Left lobe of liver (tissue), 2 donors: ENCODE measurements around the gene ZNF786. TPM values are rescaled to one million over a fixed set of nuclear protein-coding genes. Genes with fewer than 3 reads are reported as not detected.
"Not testable (repeated sequence)": the region's sequence is repeated elsewhere in the genome, so short reads cannot be mapped to it uniquely, and the experiment has no call there.

Experiments used
- ATAC-seq: fragments of 200-7000 bp; cut with Tn5 transposase; one replicate; pipeline ENCODE4 v1.9.1; 2020; ENCODE audit warnings: mild to moderate bottlenecking, moderate library complexity
- DNase-seq: peaks from one replicate; pipeline ENCODE4 v3.0.0-alpha.2; 2020; ENCODE audit warnings: low spot score
- total RNA-seq: library from RNA; stranded (reverse); gene quantifications from one replicate; pipeline ENCODE4 v1.2.1, GENCODE V29; 2021
- donor health status: DM: no; HTN: no; CAD: no; lungs with moderate emphysema.
- donor health status: DM: no; HTN: yes; CAD: no.

ZNF786 gene
- 3.6 TPM for total RNA-seq

- ATAC-seq (peak; percentile 94), DNase-seq (peak; percentile 89)
These were observed at the start of gene ZNF786 for GRCh38 chr7:149090397-149091195. TSS of gene ZNF786 (minus strand) at chr7:149090718. CDS start at chr7:149090640, 78 bp downstream.

- no peak for ATAC-seq
- no peak for DNase-seq
These were observed 45.6 kb upstream of the ZNF786 start for GRCh38 chr7:149136118-149136517.

GRCh38 chr7:149133028-149133710 lies 42.7 kb upstream of the ZNF786 start:
- DNase-seq (no peak), ATAC-seq (no peak)

- ATAC-seq (no peak), DNase-seq (no peak)
These were observed 40.2 kb upstream of the ZNF786 start for GRCh38 chr7:149130572-149131198.

- peak; percentile 60 for DNase-seq
- peak; percentile 52 for ATAC-seq
These were observed 36.2 kb upstream of the ZNF786 start for GRCh38 chr7:149126662-149127266.

GRCh38 chr7:149125863-149126661 lies 35.5 kb upstream of the ZNF786 start, which contains the start of gene ZNF425:
TSS of gene ZNF425 (minus strand) at chr7:149126324. CDS start at chr7:149126213, 111 bp downstream.
- DNase-seq (peak; percentile 96), ATAC-seq (peak; percentile 94)

GRCh38 chr7:149125189-149125862 lies 34.8 kb upstream of the ZNF786 start:
- DNase-seq, result no peak

GRCh38 chr7:149109969-149110368 lies 19.5 kb upstream of the ZNF786 start:
- ATAC-seq, result no peak
- DNase-seq, result no peak

More at GRCh38 chr7:149125189-149125862, 34.8 kb upstream of the ZNF786 start:
- no peak for ATAC-seq

- ATAC-seq (no peak), DNase-seq (no peak)
These were observed 14.2 kb upstream of the ZNF786 start for GRCh38 chr7:149104749-149105148.

- no peak for ATAC-seq
- DNase-seq, result no peak
These were observed 13.7 kb upstream of the ZNF786 start for GRCh38 chr7:149104214-149104613.

GRCh38 chr7:149103424-149103823 lies 12.9 kb upstream of the ZNF786 start:
- DNase-seq, result no peak
- no peak for ATAC-seq

GRCh38 chr7:149102666-149103065 lies 12.1 kb upstream of the ZNF786 start:
- DNase-seq (no peak), ATAC-seq (no peak)

- ATAC-seq (no peak), DNase-seq (no peak)
These were observed 10.3 kb upstream of the ZNF786 start for GRCh38 chr7:149100821-149101220.

- no peak for DNase-seq
- ATAC-seq, result no peak
These were observed 8.5 kb upstream of the ZNF786 start for GRCh38 chr7:149099058-149099457.

GRCh38 chr7:149097088-149097487 lies 6.6 kb upstream of the ZNF786 start:
- ATAC-seq, result no peak
- no peak for DNase-seq

- no peak for DNase-seq
- ATAC-seq, result no peak
These were observed 2.7 kb upstream of the ZNF786 start for GRCh38 chr7:149093228-149093627.

- not testable (repeated sequence) for DNase-seq
These were observed 1.7 kb upstream of the ZNF786 start for GRCh38 chr7:149092244-149092643.

GRCh38 chr7:149087376-149087775 lies 3.1 kb downstream of the ZNF786 start:
- ATAC-seq (no peak), DNase-seq (no peak)

More at GRCh38 chr7:149092244-149092643, 1.7 kb upstream of the ZNF786 start:
- ATAC-seq, result not testable (repeated sequence)

- no peak for DNase-seq
- ATAC-seq, result no peak
These were observed 4.7 kb downstream of the ZNF786 start for GRCh38 chr7:149085866-149086265.

GRCh38 chr7:149084407-149084806 lies 6.1 kb downstream of the ZNF786 start:
- DNase-seq, result no peak

More at GRCh38 chr7:149084407-149084806, 6.1 kb downstream of the ZNF786 start:
- no peak for ATAC-seq
